DMS114 treated with DMSO at 0.1 percent for 48 hours (cell line): ENCODE data around the gene MACROD2.
"Not testable (repeated sequence)": the region's sequence is repeated elsewhere in the genome, so short reads cannot be mapped to it uniquely, and the experiment has no call there.

ENCODE experiments used
- DNase-seq: peaks from one replicate; lab custom pipeline; 2025; ENCODE audit not compliant: unreplicated experiment; lab: John Stamatoyannopoulos, UW

The MACROD2 gene

DNA sequence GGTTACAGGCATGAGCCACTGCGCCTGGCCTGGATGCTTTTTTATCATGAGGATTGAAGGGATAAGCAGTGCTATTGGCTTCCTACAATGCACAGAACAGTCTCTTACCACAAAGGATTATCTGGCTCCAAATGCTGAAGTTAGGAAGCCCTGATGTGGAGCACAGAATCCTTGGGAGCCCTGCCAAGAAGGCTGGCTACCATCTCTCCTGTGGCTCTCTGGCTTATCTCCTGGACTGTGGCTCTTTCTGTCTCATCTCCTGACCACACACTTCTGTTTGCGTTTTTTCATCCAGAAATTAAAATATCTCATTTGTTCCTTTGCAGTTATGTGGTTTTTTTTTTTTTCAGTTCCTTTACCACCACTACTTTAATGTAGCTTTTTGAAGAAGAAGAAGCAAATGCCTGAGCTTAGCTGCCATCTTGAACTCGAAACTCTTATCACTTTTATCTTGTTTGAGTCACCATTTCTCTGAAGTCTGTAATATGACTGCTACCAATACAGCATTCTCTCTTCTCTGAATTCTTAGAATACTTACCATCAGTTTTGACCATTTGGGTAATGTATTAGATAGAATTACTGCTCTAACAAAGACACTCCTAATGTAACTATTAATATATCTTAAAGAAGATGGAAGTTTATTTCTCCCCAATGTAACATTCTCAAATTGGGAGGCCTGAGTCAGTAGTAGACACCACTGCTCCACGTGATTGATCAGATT, 1533.2 kb downstream of the MACROD2 start:
- DNase-seq, result no peak

DNA sequence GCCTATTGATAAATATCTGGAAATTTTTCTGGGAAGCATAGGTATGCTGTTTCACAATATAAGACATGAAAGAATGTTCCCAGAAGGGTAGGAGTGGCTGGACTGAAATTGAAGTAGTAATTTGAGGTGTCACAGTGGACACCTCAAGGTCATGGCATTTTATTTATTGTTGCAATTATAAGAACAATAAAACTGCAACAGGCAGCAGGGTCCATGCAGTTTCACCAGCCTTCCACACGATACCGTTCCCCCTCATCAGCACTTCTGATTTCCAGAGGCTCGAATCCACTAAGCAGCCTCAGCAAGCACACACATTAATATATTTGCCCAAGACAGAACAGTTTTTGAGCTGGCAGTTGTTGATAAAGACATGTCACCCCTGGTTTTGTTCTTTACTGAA, 1540.5 kb downstream of the MACROD2 start:
- DNase-seq, result no peak

DNA sequence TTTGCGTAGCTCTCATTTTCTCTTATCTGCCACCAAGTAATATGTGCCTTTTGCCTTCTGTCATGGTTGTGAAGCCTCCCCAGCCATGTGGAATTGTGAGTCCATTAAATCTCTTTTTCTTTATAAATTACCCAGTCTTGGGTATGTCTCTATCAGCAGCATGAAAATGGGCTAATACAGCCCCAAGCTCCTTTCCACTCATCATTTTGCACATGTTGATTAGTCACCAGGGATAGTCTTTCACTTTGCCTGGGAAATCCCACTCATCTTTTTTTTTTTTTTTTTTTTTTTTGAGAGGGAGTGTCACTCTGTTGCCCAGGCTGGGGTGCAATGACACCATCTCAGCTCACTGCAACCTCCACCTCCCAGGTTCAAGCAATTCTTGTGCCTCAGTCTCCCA, 1541.9 kb downstream of the MACROD2 start:
- not testable (repeated sequence) for DNase-seq

DNA sequence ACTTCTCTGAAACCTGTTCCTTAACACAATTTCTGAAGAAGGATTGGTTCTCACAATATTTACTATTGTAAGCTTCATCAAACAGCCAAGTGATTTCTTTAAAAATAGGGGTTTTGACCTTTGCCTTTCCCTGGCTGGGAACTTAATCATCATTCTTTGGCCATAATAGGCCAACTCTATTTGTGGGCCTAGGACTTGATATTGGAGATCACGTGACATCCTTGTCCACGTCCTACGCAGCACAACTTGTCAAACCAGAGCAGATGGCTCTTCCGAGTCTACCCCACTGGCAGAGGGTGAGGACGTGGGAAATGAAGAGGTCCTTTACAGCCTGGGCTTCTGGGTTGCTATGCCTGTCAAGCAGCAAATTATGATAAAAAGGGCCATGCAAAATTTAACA, 1547.3 kb downstream of the MACROD2 start:
- DNase-seq, result no peak

DNA sequence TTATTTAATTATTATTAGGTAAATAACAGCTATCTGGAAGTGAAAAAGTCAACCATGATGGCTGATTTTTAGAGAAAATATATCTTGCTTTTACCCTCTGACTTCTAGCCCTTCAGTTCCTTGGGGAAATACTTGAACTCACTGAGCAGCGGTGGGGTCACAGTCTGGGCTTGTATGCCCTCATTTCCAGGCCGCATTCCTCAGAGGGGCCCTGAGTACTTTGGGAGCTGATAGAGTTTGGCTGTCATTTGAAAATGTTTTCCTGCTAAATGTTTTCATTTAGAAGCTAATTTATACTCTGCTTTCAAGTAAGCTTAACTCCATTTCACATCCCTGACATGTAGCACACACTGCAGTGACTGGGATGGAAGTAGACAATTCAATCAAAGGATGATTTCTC, 1549.4 kb downstream of the MACROD2 start:
- no peak for DNase-seq

DNA sequence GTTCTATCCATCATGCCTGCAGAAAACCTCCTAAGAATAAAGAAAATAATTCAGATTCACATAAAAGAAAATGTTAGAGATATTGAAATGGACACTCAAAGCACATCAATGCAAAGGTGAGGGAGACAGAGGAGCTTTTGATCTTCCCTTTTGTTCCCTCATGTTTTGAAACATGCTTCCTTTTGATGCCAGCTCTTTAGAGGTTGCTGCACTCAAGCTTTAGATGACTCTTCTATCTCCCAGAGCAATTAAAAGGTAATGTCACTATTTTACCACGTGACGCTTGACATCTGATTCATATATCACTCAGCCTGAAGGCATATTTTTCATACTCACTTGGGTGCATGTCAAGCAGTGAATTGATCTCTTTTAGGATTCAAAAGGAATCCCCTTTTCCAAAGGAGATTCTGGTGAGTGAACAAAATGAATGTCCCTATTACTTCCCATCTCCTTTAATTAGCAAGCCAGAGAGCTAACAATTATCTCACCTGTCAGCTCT, 1551.3 kb downstream of the MACROD2 start:
- DNase-seq, result no peak

DNA sequence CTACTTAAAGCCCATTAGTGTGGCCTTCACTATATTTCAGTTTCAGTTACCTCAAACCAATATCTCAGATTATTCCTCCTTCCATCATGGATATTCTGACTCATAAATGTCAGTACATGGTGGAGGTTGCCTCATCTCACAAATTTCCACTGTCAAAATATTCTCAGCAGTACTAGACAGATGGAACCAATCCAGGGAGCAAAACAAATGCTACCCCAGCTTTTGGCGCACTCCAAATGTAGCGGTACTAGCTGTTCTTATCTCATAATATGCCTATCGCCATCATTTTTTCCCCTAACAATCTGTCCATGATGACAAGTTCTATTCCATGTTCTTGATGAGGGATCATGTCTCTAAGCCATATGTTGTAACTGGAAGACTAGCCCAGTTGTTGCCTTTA, 1551.8 kb downstream of the MACROD2 start:
- no peak for DNase-seq

DNA sequence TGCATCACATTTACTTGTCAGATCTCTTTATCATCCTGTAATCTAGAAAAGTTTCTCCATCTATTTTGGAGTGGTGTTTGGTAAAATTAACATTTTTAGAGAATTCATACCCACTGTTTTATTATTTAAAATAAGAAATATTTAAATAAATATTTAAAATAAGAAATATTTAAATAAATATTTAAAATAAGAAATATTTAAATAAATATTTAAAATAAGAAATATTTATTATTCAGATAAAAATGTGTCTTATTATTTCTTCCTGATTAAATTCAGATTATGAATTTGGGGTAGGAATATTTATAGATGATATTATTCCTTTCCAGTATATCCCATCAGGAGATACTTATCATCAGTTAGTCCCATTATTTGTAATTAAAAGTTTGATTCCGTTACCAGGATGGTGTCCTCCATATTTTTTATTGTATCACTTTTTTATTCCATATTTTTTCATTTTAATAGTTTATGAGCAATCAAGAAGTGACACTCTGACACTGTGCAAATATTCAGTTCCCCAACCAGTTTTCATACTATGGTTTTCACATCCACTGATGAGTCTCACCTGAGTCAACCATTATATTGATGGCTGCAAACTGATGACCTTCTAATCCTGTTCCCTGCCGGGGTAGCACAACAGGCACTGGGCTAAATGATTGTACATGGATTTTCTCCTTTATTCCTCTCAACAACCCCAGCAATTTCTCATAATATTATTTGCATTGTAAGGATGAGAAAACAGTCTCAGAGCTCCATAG, 1555.0 kb downstream of the MACROD2 start:
- DNase-seq, result no peak

DNA sequence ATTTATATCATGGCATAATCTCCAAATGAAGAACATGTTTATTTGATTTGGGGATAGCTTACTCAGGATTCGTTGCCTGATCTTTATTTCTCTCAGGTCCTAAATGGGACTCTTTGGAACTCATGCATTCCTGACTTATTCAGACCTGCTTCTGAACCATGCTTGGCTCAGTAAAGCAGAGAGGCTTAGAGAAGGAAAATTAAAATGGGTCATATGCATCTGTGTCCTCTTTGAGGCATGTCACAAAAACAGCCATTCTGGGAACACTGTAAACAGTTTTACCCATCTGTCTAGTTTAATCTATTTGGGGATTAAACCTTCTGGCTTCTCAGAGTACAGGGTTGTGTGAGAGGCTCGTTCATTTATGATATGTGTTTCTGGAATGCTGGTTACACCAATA, 1560.6 kb downstream of the MACROD2 start:
- DNase-seq, result no peak

DNA sequence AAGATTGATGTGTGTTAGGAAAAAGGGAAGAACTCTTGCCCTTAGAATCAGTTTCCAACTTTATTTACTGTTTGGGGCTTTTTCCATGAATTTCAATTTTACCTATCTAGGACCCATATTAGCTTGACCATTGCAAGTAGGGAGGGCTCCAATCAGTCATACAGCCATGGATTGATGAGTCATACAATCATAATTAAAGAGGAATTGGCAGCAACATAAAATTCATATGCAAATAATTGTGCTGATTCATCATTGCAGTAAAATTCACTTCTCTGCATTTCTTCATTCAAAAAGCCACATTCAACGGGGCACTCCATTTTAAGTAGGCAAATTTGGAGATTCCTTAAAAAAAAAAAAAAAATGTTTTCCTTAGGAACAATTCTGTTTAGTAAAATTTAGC, 1561.6 kb downstream of the MACROD2 start:
- DNase-seq, result no peak

DNA sequence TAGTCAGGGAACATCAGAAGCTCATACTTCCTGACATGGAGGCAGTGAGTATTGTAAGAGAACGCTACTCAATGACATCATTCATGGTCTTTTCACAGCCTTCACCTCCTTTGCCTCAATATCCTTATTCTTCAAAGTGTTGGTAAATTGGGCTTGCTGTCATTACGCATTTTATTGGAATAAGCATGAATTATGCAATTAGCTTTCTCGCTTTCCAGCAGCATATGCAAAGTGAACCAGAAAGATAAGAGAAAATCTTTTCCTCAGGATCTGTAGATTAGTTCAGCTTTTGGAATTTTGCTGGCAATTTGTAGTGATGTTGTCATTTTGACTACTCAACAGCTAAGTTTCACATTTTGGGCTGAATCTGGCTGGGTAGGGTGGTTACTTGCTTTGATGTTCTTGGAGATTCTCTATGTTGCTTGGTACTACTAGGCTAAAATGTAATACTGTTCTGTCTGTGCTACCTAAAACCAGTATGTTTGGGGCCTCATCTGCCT, 1565.8 kb downstream of the MACROD2 start:
- DNase-seq, result no peak

DNA sequence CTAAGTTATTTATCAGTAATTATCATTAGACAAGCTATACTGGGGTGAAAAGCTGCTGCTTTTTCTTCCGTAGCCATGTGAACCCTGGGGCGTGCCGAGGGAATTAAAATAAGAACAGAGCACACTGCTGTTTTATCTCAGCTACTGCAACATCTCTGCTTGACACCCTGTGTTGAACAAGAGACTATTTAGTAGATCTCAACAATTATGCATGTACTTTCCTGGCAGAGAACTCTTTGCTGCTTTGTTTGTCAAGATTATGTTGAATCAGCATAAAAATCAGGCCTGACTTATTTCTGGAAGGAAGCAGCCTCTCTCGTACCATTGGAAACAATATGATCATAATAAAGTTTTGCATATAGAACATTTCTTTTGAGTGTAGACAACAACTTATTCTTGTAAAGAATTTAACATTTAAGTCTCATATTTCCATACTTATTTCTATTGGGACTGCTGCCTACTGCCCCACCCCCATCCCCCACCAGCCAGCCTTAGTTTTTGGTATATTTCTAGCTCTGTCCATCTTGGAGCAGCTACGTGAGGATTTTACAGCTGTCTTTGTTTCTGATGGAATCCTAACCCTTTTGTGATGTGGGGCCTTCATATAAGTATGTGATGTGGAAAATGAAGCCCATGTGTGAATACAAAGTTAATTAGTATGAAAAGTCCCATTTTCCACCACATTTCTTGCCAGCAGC, 1566.5 kb downstream of the MACROD2 start:
- no peak for DNase-seq

DNA sequence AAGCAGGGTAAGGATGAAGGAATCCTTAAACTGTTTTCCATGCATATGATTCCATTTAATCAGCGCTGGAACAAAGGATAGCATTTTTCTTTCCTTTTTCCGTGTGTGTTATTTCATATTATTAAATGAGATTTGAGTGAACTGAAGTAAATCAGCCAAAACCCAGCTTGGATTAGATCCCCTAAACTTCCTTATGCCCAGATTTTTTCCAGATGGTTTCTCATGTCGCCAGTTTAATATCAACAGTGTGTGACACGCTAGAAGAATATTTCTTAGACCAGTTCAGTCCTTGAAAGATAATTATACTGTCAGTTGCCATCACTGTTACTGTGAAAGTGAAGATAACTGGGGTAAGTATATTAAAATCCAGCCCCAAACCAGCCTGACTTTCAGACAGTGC, 1568.5 kb downstream of the MACROD2 start:
- DNase-seq, result no peak

DNA sequence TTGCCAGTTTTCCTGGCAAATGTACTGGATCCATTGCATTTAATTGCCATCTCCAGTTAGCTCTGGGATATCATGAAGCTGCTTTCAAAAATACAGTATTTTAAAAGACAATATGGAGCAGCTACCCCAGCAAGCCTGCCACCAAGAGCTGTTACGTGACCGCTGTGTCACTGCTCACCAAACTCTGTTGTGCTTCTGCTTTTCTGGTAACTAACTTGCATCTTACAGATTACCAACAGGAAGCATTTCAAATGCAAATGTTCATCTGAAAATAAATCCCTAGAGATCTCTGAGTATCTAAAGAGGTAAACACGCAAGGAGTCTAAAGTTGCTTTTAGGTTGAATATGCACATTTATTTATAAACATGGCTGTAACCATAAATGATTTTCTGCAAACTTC, 1569.7 kb downstream of the MACROD2 start:
- DNase-seq, result no peak

DNA sequence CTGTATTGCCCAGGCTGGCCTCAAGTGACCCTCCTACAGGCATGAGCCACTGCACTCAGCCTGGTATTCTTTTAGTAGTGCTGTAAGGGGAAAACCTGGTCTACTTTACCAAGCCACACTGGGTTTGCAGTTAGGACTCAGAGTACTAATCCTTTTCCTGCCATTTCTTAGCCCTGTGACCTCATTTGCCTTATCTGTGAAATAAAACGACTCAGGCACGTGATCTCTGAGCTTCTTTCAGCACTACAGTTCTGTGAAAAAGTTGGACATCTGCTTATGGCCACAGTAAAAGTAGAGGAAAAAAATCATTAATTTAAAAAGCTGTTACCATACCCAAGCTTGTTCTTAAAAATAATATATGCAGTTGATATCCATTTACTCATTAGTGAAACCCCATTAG, 1570.5 kb downstream of the MACROD2 start:
- no peak for DNase-seq

DNA sequence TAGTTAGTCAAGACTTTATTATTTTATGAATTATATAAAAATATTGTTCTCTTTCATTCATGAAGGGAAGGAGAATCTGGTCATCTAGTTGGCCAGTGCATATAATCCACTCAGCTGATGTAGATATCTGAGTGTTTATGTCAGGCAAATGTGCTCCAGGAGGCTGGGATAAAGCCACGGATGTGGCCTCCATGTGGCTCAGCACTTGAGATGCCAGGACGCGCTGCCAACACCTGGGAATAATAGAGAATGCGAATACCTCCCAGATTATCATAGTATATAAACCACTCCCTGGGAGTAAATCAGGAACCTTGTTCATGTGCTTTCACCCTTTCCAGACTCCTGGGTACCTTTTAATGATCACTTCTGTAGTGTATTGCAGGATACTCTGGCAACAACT, 1571.9 kb downstream of the MACROD2 start:
- no peak for DNase-seq

DNA sequence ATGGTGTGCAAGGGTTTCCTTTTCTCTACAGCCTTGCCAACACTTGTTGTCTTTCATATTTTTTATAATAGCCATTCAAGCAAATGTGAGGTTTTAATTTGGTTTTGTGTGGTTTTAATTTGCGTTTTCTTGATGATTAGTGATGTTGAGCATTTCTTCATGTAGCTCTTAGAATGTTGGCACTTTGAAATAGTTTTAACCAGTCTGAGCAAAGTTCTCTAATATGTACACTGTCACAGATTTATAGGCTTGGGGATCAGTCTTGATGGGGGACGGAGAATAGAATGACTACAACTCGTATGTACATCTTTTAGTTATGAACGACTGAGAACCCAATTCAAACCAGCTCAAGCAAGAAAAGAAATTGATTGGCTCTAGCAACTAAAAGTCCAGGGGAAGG, 1574.8 kb downstream of the MACROD2 start:
- DNase-seq, result no peak

DNA sequence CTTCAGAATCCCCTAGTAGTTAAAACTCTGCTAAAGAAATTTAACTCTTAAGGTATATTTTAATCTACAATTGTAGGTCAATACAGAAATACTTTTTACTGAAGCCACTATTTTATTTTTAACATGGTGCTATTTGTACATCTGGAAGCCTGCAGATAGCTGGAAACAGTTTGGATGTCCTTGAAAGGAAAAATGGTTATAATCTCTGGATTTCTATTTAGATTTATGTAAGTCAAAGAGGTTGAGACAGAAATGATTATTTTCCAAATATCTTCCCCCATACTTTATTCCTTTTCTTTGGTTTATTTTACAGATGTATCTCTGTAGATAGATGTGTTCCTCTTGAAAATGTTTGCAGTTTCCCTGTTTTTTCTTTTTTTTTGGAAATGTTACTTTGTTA, 1575.7 kb downstream of the MACROD2 start:
- no peak for DNase-seq

DNA sequence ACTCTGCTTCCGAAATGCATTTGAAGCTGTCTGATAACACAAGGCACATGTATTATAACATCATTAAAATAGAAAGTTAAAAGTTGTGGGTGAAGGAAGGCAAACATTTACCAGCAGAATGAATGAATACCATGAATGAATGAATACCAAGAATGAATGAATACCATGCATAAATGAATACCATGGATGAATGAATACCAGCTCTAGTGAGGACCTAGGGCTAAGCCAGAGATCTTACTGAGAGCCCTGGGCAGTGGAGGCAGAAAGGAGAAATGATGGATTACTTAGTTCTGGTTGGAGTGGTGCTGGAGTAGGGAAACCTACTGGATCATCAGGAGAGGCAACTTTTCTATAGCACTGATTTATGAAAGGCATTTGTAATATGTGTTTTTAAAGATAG, 1579.9 kb downstream of the MACROD2 start:
- no peak for DNase-seq

DNA sequence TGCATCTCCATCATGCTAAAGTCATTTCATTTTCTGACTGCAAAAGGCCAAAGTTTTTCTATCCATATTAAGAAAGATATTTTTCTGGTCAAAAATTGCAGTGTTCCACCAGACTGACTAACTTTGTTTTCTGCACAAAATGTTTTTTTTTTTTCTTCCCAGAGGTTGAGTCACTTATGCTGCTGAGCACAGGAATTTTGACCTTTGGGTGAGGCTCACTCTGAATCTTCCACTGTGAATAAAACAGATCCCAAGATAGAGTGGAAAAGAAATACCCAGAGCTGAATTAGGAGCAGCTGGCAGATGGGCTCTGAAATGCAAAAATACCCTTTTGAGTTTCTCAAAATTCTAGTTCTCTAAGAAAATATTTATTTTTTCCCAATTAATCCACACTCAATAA, 1581.1 kb downstream of the MACROD2 start:
- no peak for DNase-seq

DNA sequence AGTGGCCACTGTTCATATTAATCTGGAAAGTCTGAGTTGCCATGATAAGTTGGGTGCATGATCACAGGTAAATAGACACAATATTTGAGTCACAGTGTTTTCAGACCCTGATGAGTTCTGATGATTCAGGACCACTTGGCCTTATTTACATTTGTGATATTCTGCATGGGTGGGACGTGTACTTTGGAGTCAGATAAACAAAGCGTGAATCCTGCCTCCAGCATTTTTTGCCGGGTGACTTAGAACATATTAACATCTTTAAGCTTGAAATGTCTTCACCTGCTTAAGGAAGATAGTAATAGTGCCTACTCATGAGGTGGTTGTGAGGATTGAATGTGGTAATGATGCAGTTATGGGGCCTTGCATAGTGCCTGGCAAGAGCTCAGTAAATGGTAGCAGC, 1582.8 kb downstream of the MACROD2 start:
- DNase-seq, result no peak

DNA sequence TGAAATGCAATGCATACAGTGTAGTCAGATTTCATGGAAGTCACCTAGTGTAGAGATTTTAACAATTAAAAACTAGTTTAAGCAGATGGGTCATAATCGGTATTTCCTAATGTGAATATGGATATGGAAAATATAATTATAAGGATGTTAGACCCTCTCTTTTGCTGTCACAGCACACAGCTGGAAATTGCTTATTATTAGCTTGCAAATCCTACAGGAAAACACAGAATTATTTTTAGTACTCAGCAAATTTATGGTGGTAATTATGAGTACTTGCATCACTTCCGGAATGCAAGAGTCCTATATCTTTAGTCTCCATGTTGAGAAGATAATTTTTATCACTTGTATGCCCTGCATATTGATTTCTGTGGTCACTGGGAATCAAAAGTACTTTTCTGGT, 1584.4 kb downstream of the MACROD2 start:
- DNase-seq, result no peak
